Mesenchymal stem cell (in vitro differentiated cells and primary cell): ENCODE data around the gene TCEAL3.
A peak's percentile ranks its signal among the peaks of the same experiment; 100 is the strongest.

Experiments
- DNase-seq: peaks from one replicate; pipeline ENCODE4 v3.0.0-alpha.2; 2013
- H2AFZ ChIP-seq: one replicate; pipeline ENCODE4 v1.6.1; 2013; ENCODE audit warnings: low read depth, mild to moderate bottlenecking, control low read depth, inconsistent platforms, low read length, moderate library complexity
- H2AK5ac ChIP-seq: 2 replicates; pipeline ENCODE4 v1.6.1; 2013; ENCODE audit warnings: low read length, moderate library complexity, mild to moderate bottlenecking, inconsistent platforms; ENCODE audit not compliant: severe bottlenecking
- H2BK120ac ChIP-seq: one replicate; pipeline ENCODE4 v1.6.1; 2013; ENCODE audit warnings: low read depth, mild to moderate bottlenecking, inconsistent platforms, low read length, moderate library complexity
- H2BK12ac ChIP-seq, 2 experiments: one replicate each; pipeline ENCODE4 v1.6.1; 2013; ENCODE audit warnings: inconsistent platforms in 2 of 2, low read length in 2 of 2, mild to moderate bottlenecking in 2 of 2, moderate library complexity in 2 of 2, control low read depth in 1 of 2
- H2BK15ac ChIP-seq: one replicate; pipeline ENCODE4 v1.6.1; 2013; ENCODE audit warnings: mild to moderate bottlenecking, low read depth, inconsistent platforms; ENCODE audit not compliant: poor library complexity, severe bottlenecking
- H2BK5ac ChIP-seq: 2 replicates; pipeline ENCODE4 v1.6.1; 2013; ENCODE audit warnings: low read depth, mild to moderate bottlenecking, low read length, control low read depth, inconsistent platforms; ENCODE audit not compliant: poor library complexity, severe bottlenecking
- H3K14ac ChIP-seq, 2 experiments: one replicate each; pipeline ENCODE4 v1.6.1; 2013; ENCODE audit warnings: inconsistent platforms in 2 of 2, low read length in 2 of 2, control low read depth in 1 of 2, mild to moderate bottlenecking in 1 of 2, moderate library complexity in 1 of 2
- H3K18ac ChIP-seq, 2 experiments: one replicate each; pipeline ENCODE4 v1.6.1; 2013; ENCODE audit warnings: inconsistent platforms in 2 of 2, low read length in 2 of 2, control low read depth in 1 of 2, low read depth in 1 of 2, mild to moderate bottlenecking in 1 of 2
- H3K23ac ChIP-seq, 2 experiments: one replicate each; pipeline ENCODE4 v1.6.1; 2013; ENCODE audit warnings: inconsistent platforms in 2 of 2, low read length in 2 of 2, mild to moderate bottlenecking in 2 of 2, moderate library complexity in 2 of 2, control low read depth in 1 of 2
- H3K27ac ChIP-seq: 2 replicates; pipeline ENCODE4 v1.5.1; 2013; ENCODE audit warnings: mild to moderate bottlenecking, moderate library complexity, low read length, control low read depth, inconsistent platforms; ENCODE audit not compliant: poor library complexity, severe bottlenecking
- H3K27me3 ChIP-seq, 2 experiments: 2 replicates each; pipeline versions ENCODE4 v1.6.1 to v1.7.0; 2013; ENCODE audit warnings: low read length in 2 of 2, mild to moderate bottlenecking in 2 of 2, moderate library complexity in 2 of 2, control low read depth in 1 of 2, inconsistent platforms in 1 of 2; ENCODE audit not compliant: control insufficient read depth in 1 of 2, insufficient read depth in 1 of 2
- H3K36me3 ChIP-seq, 2 experiments: 2 replicates each; pipeline versions ENCODE4 v1.6.1 to v1.7.0; 2013; ENCODE audit warnings: low read length in 2 of 2, control low read depth in 1 of 2, inconsistent platforms in 1 of 2, low read depth in 1 of 2, mild to moderate bottlenecking in 1 of 2; ENCODE audit not compliant: insufficient read depth in 2 of 2, control insufficient read depth in 1 of 2
- H3K4ac ChIP-seq, 2 experiments: one replicate each; pipeline ENCODE4 v1.6.1; 2013; ENCODE audit warnings: inconsistent platforms in 2 of 2, low read length in 2 of 2, mild to moderate bottlenecking in 2 of 2, moderate library complexity in 2 of 2, control low read depth in 1 of 2, low read depth in 1 of 2
- H3K4me1 ChIP-seq: 2 replicates; pipeline ENCODE4 v1.6.1; 2013; ENCODE audit warnings: low read depth, low read length, control low read depth; ENCODE audit not compliant: control insufficient read depth, insufficient read depth
- H3K4me2 ChIP-seq: 2 replicates; pipeline ENCODE4 v1.6.1; 2013; ENCODE audit warnings: low read length, mild to moderate bottlenecking, inconsistent platforms; ENCODE audit not compliant: poor library complexity, severe bottlenecking
- H3K4me3 ChIP-seq, 2 experiments: 2 replicates each; pipeline versions ENCODE4 v1.5.1 to v1.7.0; 2013; ENCODE audit warnings: low read length in 2 of 2, mild to moderate bottlenecking in 2 of 2, control low read depth in 1 of 2, low read depth in 1 of 2; ENCODE audit not compliant: insufficient read depth in 1 of 2
- H3K79me1 ChIP-seq: replicated peaks from 2 replicates; pipeline ENCODE4 v1.6.1; 2013; ENCODE audit warnings: mild to moderate bottlenecking, control low read depth, low read length, inconsistent platforms; ENCODE audit not compliant: poor library complexity, severe bottlenecking
- H3K9ac ChIP-seq: 2 replicates; pipeline ENCODE4 v1.7.0; 2013; ENCODE audit warnings: mild to moderate bottlenecking, low read length, moderate library complexity
- H3K9me3 ChIP-seq: 2 replicates; pipeline ENCODE4 v1.7.0; 2013; ENCODE audit warnings: mild to moderate bottlenecking, low read length; ENCODE audit not compliant: control insufficient read depth
- H4K8ac ChIP-seq: one replicate; pipeline ENCODE4 v1.6.1; 2013; ENCODE audit warnings: inconsistent platforms, mild to moderate bottlenecking, low read length, moderate library complexity
- H4K91ac ChIP-seq: one replicate; pipeline ENCODE4 v1.6.1; 2013; ENCODE audit warnings: mild to moderate bottlenecking, low read length, inconsistent platforms
- whole genome bisulfite sequencing: methylation state at CpG from one replicate; pipeline ENCODE4 v1.1.7; 2013; ENCODE audit warnings: mixed read lengths; 5-methylcytosine and 5-hydroxymethylcytosine counted together

Gene TCEAL3

DNA sequence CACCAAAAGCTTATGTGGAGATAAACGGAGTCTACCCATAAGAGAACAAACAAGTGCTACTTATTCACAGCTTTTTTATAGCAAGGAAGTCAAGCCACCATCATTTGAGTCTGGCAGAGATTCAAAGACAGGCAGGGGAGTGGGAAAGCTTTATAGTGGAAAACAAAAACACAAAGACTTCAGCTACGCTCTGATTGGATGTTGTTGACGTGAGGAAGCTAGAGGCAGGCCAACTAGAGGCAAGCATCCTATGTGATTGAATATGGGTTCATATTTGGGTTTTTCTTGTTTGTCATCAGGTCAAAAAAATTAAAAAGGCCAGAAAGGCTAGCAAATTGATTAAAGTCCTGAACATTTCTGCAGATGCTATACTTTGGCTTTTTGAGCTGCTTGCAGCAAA lies 23.2 kb upstream of the TCEAL3 start:
- Histone ChIP-seq H2BK12ac (no peak overlapping the region), H2BK15ac (no peak overlapping the region), H2AFZ (no peak overlapping the region), H4K8ac (no peak overlapping the region), H3K79me1 (peaks cover 4% of the 10 kb centered on the region), H2AK5ac (no peak overlapping the region), H3K4me2 (no peak overlapping the region), H3K4ac (no peak overlapping the region), H3K9me3 (peaks cover 4% of the 10 kb centered on the region), H3K23ac (no peak overlapping the region), H3K4me1 (no peaks in the 10 kb centered on the region), H2BK5ac (no peak overlapping the region), H3K14ac (no peak overlapping the region), H3K9ac (peak overlapping the region; percentile 94), H3K4me3 (peak overlapping the region in 1 of 2 experiments; percentile 86), H3K36me3 (peaks cover 3 to 17% of the 10 kb centered on the region in 2 experiments), H3K18ac (no peak overlapping the region), H3K27ac (no peak overlapping the region), H3K27me3 (peaks cover 0 to 4% of the 10 kb centered on the region in 2 experiments), H4K91ac (no peak overlapping the region), H2BK120ac (no peak overlapping the region)
- no peak for DNase-seq
- 74% methylated on average over 2 of the region's 3 CpGs for WGBS

DNA sequence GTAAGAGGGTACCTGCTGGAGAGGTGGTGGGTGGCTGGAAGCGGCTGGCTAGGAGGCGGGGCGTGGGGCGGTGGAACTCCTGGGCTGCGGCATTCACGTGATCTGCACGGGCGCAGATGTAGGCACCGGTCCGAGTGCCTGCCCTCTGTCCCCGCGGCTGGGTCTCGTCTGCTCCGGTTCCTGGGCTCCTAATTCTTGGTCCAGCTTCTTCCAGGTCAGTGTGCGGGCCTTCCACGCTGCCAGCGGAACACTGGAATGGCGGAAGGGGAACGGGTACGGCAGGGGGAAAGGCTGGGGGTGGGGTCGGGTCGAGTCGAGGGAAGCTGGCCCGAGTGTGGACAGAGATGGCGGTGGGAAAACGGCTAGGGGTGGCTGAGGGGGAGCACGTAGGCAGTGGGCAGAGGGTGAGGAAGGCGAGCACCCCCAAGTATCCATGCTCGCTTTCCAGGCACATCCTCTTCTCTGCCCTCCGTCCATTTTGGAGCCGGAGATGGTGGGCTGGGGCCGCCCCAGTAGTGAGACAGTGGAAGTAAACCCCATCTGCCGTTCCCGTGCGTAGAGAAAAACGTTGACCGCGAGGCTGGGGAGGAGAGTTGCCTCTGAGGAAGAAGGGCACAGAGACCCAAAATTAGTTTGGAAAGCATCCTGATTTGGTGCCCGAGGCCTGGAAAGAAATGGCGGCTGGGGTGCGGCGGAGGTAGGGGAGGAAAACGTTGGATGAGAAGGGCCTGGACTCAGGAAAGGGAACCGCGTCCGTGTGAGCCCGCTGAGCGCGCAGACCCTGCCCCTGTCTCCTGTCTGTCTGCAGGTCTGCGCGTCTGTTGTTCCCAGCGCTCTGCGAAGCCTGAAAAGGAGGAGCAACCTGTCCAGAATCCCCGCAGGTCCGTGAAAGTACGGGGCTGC lies 22.1 kb upstream of the TCEAL3 start, which contains the start of gene TCEAL4:
TCEAL4 (plus strand) TSS at position 105 of the 903 bp plus-strand sequence. CDS start 1,161 bp downstream, outside the sequence.
- peaks cover 3 to 17% of the 10 kb centered on the region in 2 experiments for H3K36me3 ChIP-seq
- peaks cover 4% of the 10 kb centered on the region for H3K9me3 ChIP-seq
- peak within 1 kb of the TSS; percentile 50 to 87 for H3K4ac ChIP-seq
- H4K91ac ChIP-seq: no peak within 1 kb of the TSS
- H2AFZ ChIP-seq: peak within 1 kb of the TSS; percentile 47
- peaks cover 0 to 4% of the 10 kb centered on the region in 2 experiments for H3K27me3 ChIP-seq
- peak within 1 kb of the TSS; percentile 81 to 86 for H3K4me3 ChIP-seq
- H2BK120ac ChIP-seq: no peak within 1 kb of the TSS
- H3K18ac ChIP-seq: peak within 1 kb of the TSS; percentile 70 to 75
- DNase-seq: peak; percentile 28
- H3K4me1 ChIP-seq: no peaks in the 10 kb centered on the region
- no peak within 1 kb of the TSS for H3K23ac ChIP-seq
- H4K8ac ChIP-seq: peak within 1 kb of the TSS; percentile 60
- no peak within 1 kb of the TSS for H2AK5ac ChIP-seq
- peaks cover 4% of the 10 kb centered on the region for H3K79me1 ChIP-seq
- under 1% methylated on average over 38 of the region's 56 CpGs for WGBS
- H3K27ac ChIP-seq: peak within 1 kb of the TSS; percentile 53
- no peak within 1 kb of the TSS for H2BK12ac ChIP-seq
- peak within 1 kb of the TSS in 1 of 2 experiments; percentile 68 for H3K14ac ChIP-seq
- H3K9ac ChIP-seq: peak within 1 kb of the TSS; percentile 94
- no peak within 1 kb of the TSS for H2BK15ac ChIP-seq
- peak within 1 kb of the TSS; percentile 72 for H3K4me2 ChIP-seq
- peak within 1 kb of the TSS; percentile 76 for H2BK5ac ChIP-seq

DNA sequence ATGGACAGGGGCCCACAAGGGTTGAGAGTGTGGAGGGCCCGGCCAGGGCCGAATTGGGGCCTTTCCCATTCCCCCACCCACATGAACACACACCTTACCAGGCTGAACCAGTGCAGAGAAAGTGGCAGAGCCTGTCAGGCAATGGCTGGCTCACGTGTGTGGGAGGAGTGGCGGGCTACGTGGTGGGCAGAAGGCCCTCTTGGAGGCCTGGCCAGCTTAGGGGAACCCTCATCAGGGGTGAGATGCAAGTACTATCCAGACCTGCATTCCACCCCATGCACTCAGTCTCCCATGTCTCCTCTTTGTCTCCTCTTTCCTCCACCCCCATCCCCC lies 21.5 kb upstream of the TCEAL3 start:
- peak overlapping the region; percentile 53 for H3K27ac ChIP-seq
- H3K4ac ChIP-seq: peak overlapping the region in 1 of 2 experiments; percentile 50
- WGBS: no CpG with 5 or more reads among the region's 5 CpGs
- H3K79me1 ChIP-seq: peaks cover 4% of the 10 kb centered on the region
- H3K27me3 ChIP-seq: peaks cover 0 to 4% of the 10 kb centered on the region in 2 experiments
- no peak overlapping the region for H2BK15ac ChIP-seq
- H2BK12ac ChIP-seq: no peak overlapping the region
- peak overlapping the region; percentile 60 for H4K8ac ChIP-seq
- peak overlapping the region; percentile 72 for H3K4me2 ChIP-seq
- H3K36me3 ChIP-seq: peaks cover 3 to 17% of the 10 kb centered on the region in 2 experiments
- no peak overlapping the region for H3K23ac ChIP-seq
- H3K14ac ChIP-seq: peak overlapping the region in 1 of 2 experiments; percentile 68
- H2BK5ac ChIP-seq: no peak overlapping the region
- no peak overlapping the region for H2BK120ac ChIP-seq
- no peak overlapping the region for H2AK5ac ChIP-seq
- H3K4me3 ChIP-seq: peak overlapping the region; percentile 81 to 86
- no peak overlapping the region for H3K18ac ChIP-seq
- DNase-seq: peak; percentile 0
- no peak overlapping the region for H4K91ac ChIP-seq
- peak overlapping the region; percentile 94 for H3K9ac ChIP-seq
- H3K4me1 ChIP-seq: no peaks in the 10 kb centered on the region
- H2AFZ ChIP-seq: no peak overlapping the region
- H3K9me3 ChIP-seq: peaks cover 4% of the 10 kb centered on the region

DNA sequence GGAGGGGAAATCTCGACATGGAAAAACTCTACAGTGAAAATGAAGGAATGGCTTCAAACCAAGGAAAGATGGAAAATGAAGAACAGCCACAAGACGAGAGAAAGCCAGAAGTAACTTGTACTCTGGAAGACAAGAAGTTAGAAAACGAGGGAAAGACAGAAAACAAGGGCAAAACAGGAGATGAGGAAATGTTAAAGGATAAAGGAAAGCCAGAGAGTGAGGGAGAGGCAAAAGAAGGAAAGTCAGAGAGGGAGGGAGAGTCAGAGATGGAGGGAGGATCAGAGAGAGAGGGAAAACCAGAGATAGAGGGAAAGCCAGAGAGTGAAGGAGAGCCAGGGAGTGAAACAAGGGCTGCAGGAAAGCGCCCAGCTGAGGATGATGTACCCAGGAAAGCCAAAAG lies 21.1 kb upstream of the TCEAL3 start:
- no peak for DNase-seq
- no peak overlapping the region for H2AK5ac ChIP-seq
- H2BK12ac ChIP-seq: no peak overlapping the region
- H3K18ac ChIP-seq: no peak overlapping the region
- H3K27me3 ChIP-seq: peaks cover 0 to 4% of the 10 kb centered on the region in 2 experiments
- H3K4me3 ChIP-seq: peak overlapping the region in 1 of 2 experiments; percentile 86
- peaks cover 4% of the 10 kb centered on the region for H3K9me3 ChIP-seq
- no peak overlapping the region for H3K4ac ChIP-seq
- H4K91ac ChIP-seq: no peak overlapping the region
- no peak overlapping the region for H2BK120ac ChIP-seq
- H3K79me1 ChIP-seq: peaks cover 4% of the 10 kb centered on the region
- no peak overlapping the region for H3K27ac ChIP-seq
- H3K36me3 ChIP-seq: peaks cover 3 to 17% of the 10 kb centered on the region in 2 experiments
- no peak overlapping the region for H3K23ac ChIP-seq
- no peak overlapping the region for H3K14ac ChIP-seq
- peak overlapping the region; percentile 72 for H3K4me2 ChIP-seq
- H4K8ac ChIP-seq: no peak overlapping the region
- peak overlapping the region; percentile 94 for H3K9ac ChIP-seq
- H3K4me1 ChIP-seq: no peaks in the 10 kb centered on the region
- WGBS: 78% methylated on average over 4 of the region's 4 CpGs
- H2AFZ ChIP-seq: no peak overlapping the region
- H2BK5ac ChIP-seq: no peak overlapping the region
- no peak overlapping the region for H2BK15ac ChIP-seq
